Ovary (tissue), 9 donors: ENCODE measurements around the gene ARHGEF6. TPM values are rescaled to one million over a fixed set of nuclear protein-coding genes. Genes with fewer than 3 reads are reported as not detected.
"Not testable (repeated sequence)": the region's sequence is repeated elsewhere in the genome, so short reads cannot be mapped to it uniquely, and the experiment has no call there.

Experiments
- DNase-seq, 5 donors: peaks; one replicate each; pipeline ENCODE4 v3.0.0-alpha.2; 2019 to 2020
- H3K27ac ChIP-seq, 2 donors: fragments of 200-600 bp; one replicate each; pipeline versions ENCODE4 v1.5.1 to v1.8.0; 2019 to 2022
- H3K27me3 ChIP-seq: fragments of 200-600 bp; one replicate; pipeline ENCODE4 v1.8.0; 2022
- H3K36me3 ChIP-seq: fragments of 200-600 bp; sonication (generic); one replicate; pipeline ENCODE4 v1.5.1; 2019
- H3K4me1 ChIP-seq: one replicate; pipeline ENCODE4 v1.8.1; 2013; ENCODE audit warnings: mild to moderate bottlenecking, moderate library complexity; ENCODE audit not compliant: insufficient read depth
- H3K4me3 ChIP-seq: fragments of 200-600 bp; sonication (generic); one replicate; pipeline ENCODE4 v1.5.1; 2017
- H3K9me3 ChIP-seq, 2 donors: fragments of 200-600 bp in 1 of 2; sonication (generic) in 1 of 2; one replicate each; pipeline versions ENCODE4 v1.5.1 to v1.8.1; 2013 to 2019; ENCODE audit warnings: mild to moderate bottlenecking in 1 of 2, moderate library complexity in 1 of 2
- CTCF ChIP-seq, 3 donors: fragments of 450-650 bp in 2 of 3; fragments of 200-600 bp in 1 of 3; IDR thresholded peaks; one replicate each; pipeline versions ENCODE4 v1.5.1 to v1.8.0; 2016 to 2022; ENCODE audit warnings: antibody characterized with exemption in 3 of 3, mild to moderate bottlenecking in 1 of 3
- EP300 ChIP-seq: sonication (generic); formaldehyde crosslinking; IDR thresholded peaks from one replicate; pipeline ENCODE4 v1.6.1; 2017; ENCODE audit warnings: antibody characterized with exemption
- POLR2A ChIP-seq: fragments of 450-650 bp; IDR thresholded peaks from one replicate; pipeline ENCODE4 v1.6.1; 2017; ENCODE audit warnings: antibody characterized with exemption, mild to moderate bottlenecking, moderate library complexity
- WGBS, 3 donors: extraction: QIAGEN DNeasy Blood & Tissue Kit in 1 of 3; methylation state at CpG; one replicate each; pipeline versions ENCODE4 v1.1.5 to v1.1.7; 2013 to 2017; 5-methylcytosine and 5-hydroxymethylcytosine counted together
- intact Hi-C, 4 donors: fragments of 100-400 bp; cut with DNase I; formaldehyde crosslinking; loops; one replicate each; pipeline versions ENCODE4 v1.11.0 to v1.15.1; 2022 to 2023
- polyA plus RNA-seq, 2 donors: library from polyadenylated mRNA; stranded (reverse); fragments of 200-250 nt in 1 of 2; fragments of 350-450 nt in 1 of 2; fragmentation: Illumina TruSeq in 1 of 2; extraction: RNeasy Lipid Tissue Mini Kit (QIAGEN cat#74804) in 1 of 2; gene quantifications; one replicate each; pipeline ENCODE4 v1.2.3, GENCODE V29; 2013 to 2014
- total RNA-seq, 7 donors: library from RNA; depleted of rRNA in 2 of 7; stranded (reverse); fragments of >200 nt in 2 of 7; fragmentation: NEBNext Ultra II Directional in 3 of 7; extraction: Animal tissue kit (Norgen Biotek cat#: 25700) in 3 of 7; gene quantifications; one replicate each; pipeline versions ENCODE4 v1.1.0 to v1.2.4, GENCODE V29; 2016 to 2023
- donor health status: DM: no; HTN: no; CAD: no; lungs with moderate emphysema.
- donor health status: DM: no; HTN: no; CAD: no.
- donor health status: Bipolar disorder and iron deficiency.
- donor health status: DM: yes; HTN: yes; CAD: no.
- donor health status: DM: no; HTN: no; CAD: no.
- donor health status: DM: yes; HTN: yes; CAD: no.

The ARHGEF6 gene
- total and polyA plus RNA-seq, 9 donors: 9.5 to 37.9 (median 20.8) TPM

GRCh38 chrX:136806891-136807410 lies 26.2 kb upstream of the ARHGEF6 start:
- no peak for DNase-seq
- no peak overlapping the region for H3K27ac ChIP-seq
- no peaks in the 10 kb centered on the region for H3K36me3 ChIP-seq
- no peak for TF ChIP-seq CTCF (IDR thresholded peaks at IDR 0.05)
- TF ChIP-seq EP300: no peak
- TF ChIP-seq POLR2A: no peak
- no peaks in the 10 kb centered on the region for H3K9me3 ChIP-seq
- H3K4me1 ChIP-seq: no peaks in the 10 kb centered on the region
- intact Hi-C loops: no loop called here
- WGBS, 3 donors: 77 to 93% (median 89%) methylated on average over 1 of the region's 1 CpG
- no peak overlapping the region for H3K4me3 ChIP-seq
- H3K27me3 ChIP-seq: no peaks in the 10 kb centered on the region

- no peaks in the 10 kb centered on the region for H3K36me3 ChIP-seq
- no peak for DNase-seq
- TF ChIP-seq CTCF (IDR thresholded peaks at IDR 0.05): no peak
- no peak for TF ChIP-seq POLR2A
- no peak for TF ChIP-seq EP300
- no peaks in the 10 kb centered on the region for H3K4me1 ChIP-seq
- H3K27me3 ChIP-seq: no peaks in the 10 kb centered on the region
- WGBS, 3 donors: 60 to 66% (median 64%) methylated on average over 2 of the region's 2 CpGs
- intact Hi-C loops: no loop called here
- H3K27ac ChIP-seq: no peak overlapping the region
- no peaks in the 10 kb centered on the region for H3K9me3 ChIP-seq
- no peak overlapping the region for H3K4me3 ChIP-seq
These were observed 21.8 kb upstream of the ARHGEF6 start for GRCh38 chrX:136802515-136802914.

GRCh38 chrX:136797787-136798186 lies 17.1 kb upstream of the ARHGEF6 start:
- 52 to 55% (median 54%) methylated on average over 3 of the region's 3 CpGs for WGBS, 3 donors
- intact Hi-C loops: no loop called here
- H3K36me3 ChIP-seq: no peaks in the 10 kb centered on the region
- DNase-seq: no peak
- no peaks in the 10 kb centered on the region for H3K27me3 ChIP-seq
- no peaks in the 10 kb centered on the region for H3K9me3 ChIP-seq
- H3K4me1 ChIP-seq: no peaks in the 10 kb centered on the region
- H3K4me3 ChIP-seq: no peak overlapping the region
- TF ChIP-seq EP300 (no peak), POLR2A (no peak), CTCF (IDR thresholded peaks at IDR 0.05) (no peak)
- no peak overlapping the region for H3K27ac ChIP-seq

GRCh38 chrX:136795132-136795531 lies 14.4 kb upstream of the ARHGEF6 start:
- DNase-seq, H3K9me3 ChIP-seq, H3K4me3 ChIP-seq, H3K4me1 ChIP-seq, intact Hi-C loops, H3K27ac ChIP-seq, H3K36me3 ChIP-seq, H3K27me3 ChIP-seq: not testable (repeated sequence)
- 61 to 75% (median 70%) methylated on average over 1 of the region's 1 CpG for WGBS, 3 donors

- WGBS, 3 donors: 89 to 91% (median 89%) methylated on average over 3 of the region's 3 CpGs
- H3K36me3 ChIP-seq, DNase-seq, H3K4me1 ChIP-seq, H3K27ac ChIP-seq, H3K9me3 ChIP-seq, H3K4me3 ChIP-seq, intact Hi-C loops, H3K27me3 ChIP-seq: not testable (repeated sequence)
These were observed 13.9 kb upstream of the ARHGEF6 start for GRCh38 chrX:136794660-136795059.
